NK-92 (cell line): Measurements from ENCODE around the gene STAC3.

Experiments used
- DNase-seq: peaks from one replicate; lab custom pipeline; 2025; ENCODE audit not compliant: unreplicated experiment; lab: John Stamatoyannopoulos, UW

The STAC3 gene

GRCh38 chr12:57255916-57256315, 4.9 kb upstream of the STAC3 start:
- no peak for DNase-seq

GRCh38 chr12:57254506-57255280, 3.7 kb upstream of the STAC3 start:
- DNase-seq, result no peak

DNA sequence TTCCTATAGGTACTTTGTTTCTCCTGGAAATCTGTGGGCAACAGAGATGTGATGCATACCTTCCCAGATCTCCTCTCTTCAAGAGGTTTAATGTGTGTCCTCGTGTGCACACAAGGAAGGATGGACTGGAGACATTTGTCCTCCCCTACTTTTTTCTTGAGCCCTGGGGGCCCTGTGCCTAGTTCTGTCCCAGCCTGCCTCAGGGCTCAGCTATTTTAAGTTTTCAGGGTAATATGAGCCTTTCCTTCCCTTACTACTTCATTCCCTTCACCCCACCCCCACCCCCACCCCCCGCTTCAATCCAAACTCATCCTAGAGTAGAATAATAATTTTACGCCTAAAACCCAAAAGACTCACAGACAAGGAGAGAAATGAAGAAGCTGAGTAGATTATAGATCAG, 446 bp downstream of the STAC3 start:
- DNase-seq, result no peak

GRCh38 chr12:57248934-57249742, 1.8 kb downstream of the STAC3 start:
- no peak for DNase-seq

- DNase-seq, result no peak
These were observed 3.9 kb downstream of the STAC3 start for GRCh38 chr12:57247041-57247440.

DNA sequence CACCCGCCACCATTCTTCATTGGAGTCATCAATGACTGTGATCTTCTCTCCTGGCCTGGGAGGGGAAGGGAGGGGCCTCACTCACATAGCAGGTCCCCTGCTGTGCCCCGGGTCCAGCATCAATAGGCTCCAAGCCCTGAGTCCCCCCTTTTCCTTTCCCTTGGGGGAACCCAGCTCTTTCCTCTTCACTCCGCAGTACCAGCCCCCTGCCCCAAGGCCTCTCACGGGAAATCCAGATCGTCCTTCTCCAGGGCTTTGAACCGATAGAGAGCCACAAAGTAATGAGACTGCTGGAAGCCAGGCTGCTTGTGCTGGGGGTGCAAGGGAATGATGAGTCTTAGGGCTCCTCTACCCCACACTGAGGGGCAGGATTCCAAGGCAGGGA, 6.7 kb downstream of the STAC3 start:
- no peak for DNase-seq

DNA sequence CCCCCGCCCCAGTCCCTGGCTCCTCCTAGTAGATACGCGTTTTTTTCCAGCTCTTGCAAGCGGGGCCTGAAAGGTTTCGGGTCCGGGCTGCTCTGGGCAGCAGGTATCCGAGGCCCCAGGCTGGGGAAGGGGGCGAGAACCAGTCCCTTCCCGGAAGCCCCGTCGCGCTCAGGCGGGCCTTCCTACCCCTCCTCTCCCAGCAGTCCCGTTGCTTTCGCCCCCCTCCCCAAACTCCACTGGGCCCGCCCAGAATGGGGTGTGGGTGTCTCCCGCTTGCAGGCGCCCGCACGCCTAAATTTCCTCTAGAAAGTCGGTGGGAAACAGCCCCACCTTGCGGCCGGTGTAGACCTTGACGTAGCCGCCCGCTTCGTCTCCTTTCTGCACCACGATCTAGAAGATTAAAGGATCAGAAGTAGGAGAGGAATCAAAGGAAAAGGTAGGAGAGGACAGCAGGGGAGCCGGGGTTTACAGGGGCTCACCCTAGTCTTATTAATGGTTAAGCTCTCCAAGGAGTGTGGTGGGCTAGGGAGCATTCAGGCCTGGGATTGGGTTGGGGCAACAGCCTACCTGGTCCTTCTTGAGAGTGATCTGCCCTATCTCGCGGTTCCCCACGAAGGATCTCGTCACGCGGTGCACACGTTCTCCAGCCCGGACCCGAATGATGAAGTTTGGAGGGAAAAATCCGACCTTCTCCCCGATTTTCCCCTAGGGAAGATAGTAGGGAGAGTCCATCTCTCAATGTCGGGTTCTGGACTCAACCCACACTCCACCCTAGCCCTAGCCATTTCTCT, 7.3 kb downstream of the STAC3 start:
- DNase-seq, result no peak

DNA sequence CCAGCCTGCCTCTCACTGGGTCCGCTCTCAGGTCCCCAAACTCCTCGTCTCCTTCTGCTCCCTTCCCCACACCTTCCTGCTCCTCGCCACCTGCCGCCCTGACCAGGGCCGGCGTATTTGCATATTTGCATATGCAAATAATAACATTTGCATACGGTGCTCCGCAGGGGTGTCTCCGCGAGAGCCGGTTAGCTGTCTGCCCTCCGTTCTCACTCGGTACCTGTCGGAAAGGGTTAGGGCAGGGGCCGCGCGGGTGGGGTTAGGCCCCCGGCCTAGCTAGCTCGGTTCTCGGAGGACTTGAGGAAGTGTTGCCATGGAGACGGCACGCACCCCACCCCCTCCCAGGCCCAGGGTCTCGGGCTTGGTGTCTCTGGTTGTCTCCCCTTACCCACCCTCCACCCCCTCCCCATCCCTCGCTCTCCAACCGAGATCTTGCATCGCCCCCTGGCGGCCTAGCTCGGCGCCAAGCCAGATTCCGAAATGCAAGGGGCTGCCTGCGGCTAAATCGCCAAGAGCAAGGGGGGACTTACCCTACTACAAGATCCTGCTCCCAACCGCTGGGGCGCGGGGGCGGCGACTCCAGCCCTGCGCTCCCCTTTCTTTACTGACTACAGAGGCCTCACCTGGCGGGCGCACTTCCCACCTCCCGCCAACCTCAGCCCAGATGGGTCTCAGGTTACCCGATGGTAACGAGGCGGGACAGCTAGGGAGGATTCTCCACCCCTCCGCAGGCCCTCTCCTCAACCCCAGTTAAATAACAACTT, 8.1 kb downstream of the STAC3 start:
- DNase-seq, result no peak

GRCh38 chr12:57242329-57242690, 8.7 kb downstream of the STAC3 start:
- no peak for DNase-seq

DNA sequence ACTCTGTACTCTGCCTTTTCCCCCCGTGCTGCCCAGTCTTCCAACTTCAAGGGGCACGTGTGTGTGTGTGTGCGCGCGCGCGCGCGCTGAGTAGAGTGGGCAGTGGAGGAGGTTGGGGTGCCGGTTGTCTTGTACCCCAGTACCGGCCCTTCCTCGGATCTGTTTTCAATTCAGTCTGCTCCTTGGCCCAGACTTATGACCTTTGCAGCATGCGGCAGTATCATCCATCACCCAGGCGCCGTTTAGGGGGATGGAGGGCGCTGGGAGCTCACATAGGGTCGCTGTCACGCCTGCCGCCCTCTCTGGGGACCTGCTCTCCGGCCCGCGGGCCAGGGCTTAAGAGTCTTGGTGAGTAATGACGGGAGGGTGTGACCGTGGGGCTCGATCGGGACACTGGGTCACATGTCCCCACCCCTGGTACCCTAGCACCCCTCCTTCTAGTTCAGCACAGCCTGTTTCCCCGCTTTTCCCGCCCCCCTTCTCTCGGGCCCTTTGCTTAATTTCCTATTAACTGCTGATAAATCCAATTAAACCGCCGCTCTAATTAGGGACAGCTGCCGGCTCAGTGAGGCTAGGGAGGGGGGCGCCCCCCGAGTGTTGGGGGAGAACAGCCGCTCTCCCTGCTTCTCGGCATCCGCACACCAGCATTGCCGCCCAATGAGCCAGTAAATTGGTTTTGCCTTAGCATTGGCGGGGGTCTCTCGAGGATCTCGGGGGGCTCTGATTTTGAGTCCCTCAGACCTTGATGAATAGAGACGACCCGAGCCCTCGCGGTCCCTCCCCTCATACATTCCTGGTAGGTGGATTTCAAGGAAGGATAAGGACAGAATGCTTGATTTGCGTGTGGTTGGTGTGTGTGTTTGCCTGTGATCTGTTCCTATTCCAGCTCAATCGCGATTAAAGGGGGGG, 9.3 kb downstream of the STAC3 start:
- DNase-seq, result no peak

DNA sequence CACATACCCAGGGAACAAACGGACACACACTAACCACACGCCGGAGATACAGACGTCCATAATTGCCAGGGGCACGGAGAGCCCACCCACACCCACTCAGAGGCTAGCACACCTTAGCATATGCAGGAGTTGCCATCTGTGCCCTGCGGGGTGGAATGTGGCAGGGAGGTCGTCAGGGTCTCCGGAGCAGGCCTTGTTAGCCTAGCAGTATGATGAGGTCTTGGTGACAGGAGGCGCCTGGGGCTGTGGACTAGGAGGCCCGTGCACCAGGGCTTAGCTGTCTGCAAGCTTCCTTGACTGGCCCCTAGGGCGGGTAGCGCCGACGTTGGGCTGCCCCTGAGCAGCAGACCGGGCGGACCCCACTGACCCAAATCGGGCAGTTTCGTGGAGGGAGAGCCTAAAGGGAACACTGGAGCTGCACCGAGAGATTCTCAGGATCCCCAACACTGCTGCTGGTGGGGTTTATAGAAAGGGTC, 10.0 kb downstream of the STAC3 start:
- no peak for DNase-seq

DNA sequence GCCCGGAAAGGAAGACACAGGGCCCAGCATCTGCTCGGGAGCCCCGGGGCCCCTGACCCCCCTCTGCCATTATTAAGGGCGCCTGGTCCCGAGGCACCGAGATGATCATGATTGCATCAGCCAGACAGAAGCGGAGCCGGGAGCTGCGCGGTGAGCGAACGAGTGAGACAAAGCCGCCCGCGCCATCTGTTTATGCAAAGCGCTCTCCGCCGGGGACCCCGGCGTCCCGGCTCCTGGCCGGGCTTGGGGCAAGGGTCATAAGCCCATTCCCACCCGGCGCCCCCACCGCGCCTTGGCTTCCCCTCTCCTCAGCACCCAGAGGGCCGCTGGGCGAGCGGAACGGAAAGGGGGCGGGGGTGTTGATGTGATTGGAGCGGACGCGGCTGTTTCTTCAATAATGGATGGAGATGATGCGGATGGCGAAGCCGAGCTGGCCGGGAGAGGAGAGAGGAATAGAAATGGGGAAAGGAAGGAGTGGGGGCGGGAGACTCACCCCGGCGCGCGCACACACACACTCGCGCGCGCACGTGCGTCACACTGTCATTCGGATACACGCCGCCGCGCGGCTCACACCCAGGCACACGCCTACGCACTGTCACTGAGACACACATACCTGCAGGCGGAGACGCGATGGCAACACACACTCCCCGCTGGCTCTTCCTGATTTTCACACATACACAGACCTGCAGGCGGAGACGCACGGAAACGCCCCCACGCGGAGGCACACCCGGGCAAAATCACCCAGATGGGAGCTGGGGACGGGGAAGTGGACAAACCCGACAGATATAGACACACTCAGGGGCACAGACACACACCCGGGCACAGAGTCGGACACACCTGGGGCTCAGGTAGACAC, 10.7 kb downstream of the STAC3 start:
- DNase-seq, result no peak

DNA sequence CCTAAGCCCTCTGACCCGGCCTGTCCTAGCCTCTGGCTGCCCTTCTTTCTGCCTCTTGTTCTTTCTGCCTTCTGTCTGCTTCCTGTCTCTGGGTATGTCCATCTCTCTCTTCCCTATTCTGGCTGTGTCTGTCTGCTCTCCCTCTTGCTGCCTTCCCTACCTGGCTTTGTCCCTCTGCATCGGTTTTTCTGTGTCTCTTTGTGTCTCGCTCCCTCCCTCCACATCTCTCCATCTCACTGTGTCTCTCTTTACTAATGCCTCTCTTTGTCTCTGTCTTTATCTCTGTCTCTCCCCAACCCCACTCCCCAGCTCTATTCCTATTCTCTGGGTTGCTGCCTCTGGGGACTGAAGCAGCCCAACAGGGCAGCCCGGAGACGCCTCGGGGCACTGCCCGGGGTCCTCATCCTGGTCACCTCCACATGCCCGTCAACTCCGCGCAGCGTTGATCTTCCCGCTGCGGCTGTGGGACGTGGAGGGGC, 11.4 kb downstream of the STAC3 start:
- DNase-seq, result no peak

DNA sequence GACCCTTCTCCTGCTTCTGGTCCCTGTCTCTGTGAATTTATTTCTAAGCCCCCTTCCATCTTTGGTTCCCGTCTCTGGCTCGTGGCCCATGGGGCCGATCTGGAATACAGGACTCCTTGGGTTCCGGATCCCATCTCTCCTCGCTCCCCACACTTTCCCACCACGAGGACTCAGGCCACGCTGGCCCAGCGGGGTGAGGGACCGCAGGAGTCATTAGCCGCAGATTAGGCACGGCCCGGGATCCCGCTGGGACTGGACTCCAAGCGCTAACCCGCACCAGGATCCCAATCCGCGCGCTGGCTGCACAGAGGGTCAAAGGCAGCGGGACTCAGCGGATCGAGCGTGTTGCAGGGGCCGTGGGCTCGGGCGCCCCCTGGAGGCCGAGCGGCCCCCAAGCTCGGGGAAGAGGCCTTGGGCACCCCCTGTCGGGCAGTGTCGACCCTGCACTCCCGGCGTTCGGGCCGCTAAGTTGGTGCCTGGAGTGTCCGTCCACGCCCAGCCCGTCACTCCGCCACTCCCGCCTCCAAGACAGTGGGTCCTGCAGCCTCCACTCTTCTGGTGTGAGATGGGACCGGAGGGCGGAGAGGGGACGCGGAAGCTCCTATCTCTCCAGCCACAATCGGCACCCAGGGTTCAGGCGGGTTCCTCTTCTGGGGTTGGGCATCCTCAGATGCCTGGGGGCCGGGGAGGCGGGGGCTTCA, 12.0 kb downstream of the STAC3 start:
- DNase-seq, result no peak

DNA sequence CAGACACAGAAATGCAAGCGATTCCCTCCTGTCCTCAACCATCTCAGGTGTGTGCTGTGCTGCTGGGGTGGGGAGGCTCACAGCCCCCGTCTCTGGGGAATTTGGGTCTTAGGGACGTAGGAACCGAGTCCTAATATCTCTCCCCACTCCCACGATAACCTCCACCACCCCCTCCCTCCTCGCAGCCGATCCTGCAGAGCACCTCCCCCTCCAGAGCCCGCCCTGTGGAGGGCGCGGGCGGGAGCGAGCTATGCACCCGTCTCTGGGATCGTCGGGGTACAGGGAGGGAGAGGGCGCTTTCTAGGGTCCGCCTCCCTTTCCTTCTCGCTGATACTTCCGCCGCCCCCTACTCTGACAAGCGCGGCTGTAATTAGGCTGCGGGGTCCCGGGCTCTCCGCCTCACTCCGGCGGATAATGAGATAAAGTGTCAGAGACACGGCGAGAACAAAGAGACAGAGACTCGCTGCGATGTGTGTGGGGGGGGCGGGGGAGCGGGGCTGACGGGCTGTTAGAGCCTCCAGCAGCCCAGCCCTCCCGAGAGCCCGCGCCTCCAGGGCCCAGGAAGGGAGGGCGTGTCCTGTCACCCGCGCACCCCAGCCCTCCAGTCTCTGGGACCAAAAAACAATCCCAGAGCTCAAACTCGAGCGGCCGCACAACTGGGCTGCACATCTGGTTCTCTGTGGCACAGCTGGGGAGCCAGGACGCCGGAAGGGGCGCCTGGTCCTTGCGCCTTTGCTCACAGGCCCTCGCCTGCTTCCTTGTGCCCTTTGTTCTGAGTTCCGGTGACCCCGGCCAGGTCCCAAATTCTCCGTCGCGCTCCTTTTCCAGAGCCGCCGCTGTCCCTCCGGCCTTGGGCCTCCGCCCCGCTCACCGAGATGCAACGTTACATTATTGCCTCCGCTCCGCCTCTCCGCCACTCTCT, 12.8 kb downstream of the STAC3 start:
- DNase-seq, result no peak

- DNase-seq, result no peak
These were observed 13.4 kb downstream of the STAC3 start for GRCh38 chr12:57237596-57237931.

DNA sequence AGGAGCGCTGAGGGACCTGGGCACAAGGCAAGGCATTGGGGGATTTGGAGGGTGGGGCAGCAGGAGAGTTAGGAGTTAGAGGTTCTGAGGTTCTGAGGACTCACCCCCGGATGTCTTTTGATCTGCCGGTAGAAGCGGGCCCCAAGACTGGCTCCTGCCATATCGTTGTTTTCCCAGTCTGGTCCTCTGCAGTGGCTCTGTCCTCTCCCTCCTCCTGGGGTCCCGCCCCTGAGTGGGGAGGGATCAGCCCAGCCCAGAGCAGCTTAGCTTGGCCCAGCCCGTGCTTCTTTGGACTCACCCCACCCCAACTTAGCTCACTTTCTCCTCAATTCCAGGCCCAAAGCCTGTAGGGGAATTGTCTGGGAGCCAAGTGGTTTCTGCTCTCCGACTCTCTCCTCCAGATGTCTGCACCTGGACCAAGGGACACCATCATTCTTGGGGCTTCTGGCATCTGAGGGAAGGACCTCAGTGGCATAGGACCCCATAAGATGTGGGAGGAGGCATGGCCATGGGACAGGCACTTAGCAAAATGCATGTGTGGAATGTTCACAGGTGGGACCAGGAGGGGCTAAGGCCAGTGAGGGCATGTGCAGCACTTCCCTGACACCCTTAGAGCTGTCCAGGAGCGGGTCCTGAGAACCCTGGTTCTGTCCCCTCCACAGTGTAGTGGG, 13.9 kb downstream of the STAC3 start:
- DNase-seq, result no peak
